GM23248 (cell line): ENCODE measurements around the gene ELMO3. TPM values are rescaled to one million over a fixed set of nuclear protein-coding genes. Genes with fewer than 3 reads are reported as not detected.

Experiments
- DNase-seq: peaks from one replicate; pipeline ENCODE4 v3.0.0-alpha.2; 2015
- H2AFZ ChIP-seq: fragments of 200-600 bp; sonication (generic); 2 replicates; pipeline ENCODE4 v1.6.1; 2016; ENCODE audit warnings: antibody characterized with exemption
- H3F3A ChIP-seq: fragments of 200-600 bp; sonication (generic); 2 replicates; pipeline ENCODE4 v1.6.1; 2016; ENCODE audit warnings: mild to moderate bottlenecking, antibody characterized with exemption, mixed run types; ENCODE audit not compliant: insufficient read depth
- H3K27ac ChIP-seq: fragments of 200-600 bp; sonication (generic); 2 replicates; pipeline ENCODE4 v1.5.1; 2016; ENCODE audit warnings: mild to moderate bottlenecking
- H3K27me3 ChIP-seq: fragments of 200-600 bp; sonication (generic); replicated peaks from 2 replicates; pipeline ENCODE4 v1.6.1; 2016; ENCODE audit warnings: mild to moderate bottlenecking; ENCODE audit not compliant: insufficient read depth
- H3K36me3 ChIP-seq: fragments of 200-600 bp; sonication (generic); 2 replicates; pipeline ENCODE4 v1.6.1; 2016; ENCODE audit warnings: low read depth, mild to moderate bottlenecking
- H3K4me1 ChIP-seq: fragments of 200-600 bp; sonication (generic); 2 replicates; pipeline ENCODE4 v1.6.1; 2016; ENCODE audit warnings: mild to moderate bottlenecking; ENCODE audit not compliant: insufficient read depth
- H3K4me2 ChIP-seq: fragments of 200-600 bp; sonication (generic); one replicate; pipeline ENCODE4 v1.6.1; 2016; ENCODE audit warnings: mild to moderate bottlenecking; ENCODE audit not compliant: unreplicated experiment
- H3K4me3 ChIP-seq: fragments of 200-600 bp; sonication (generic); 2 replicates; pipeline ENCODE4 v1.5.1; 2016; ENCODE audit warnings: mild to moderate bottlenecking
- H3K79me2 ChIP-seq: fragments of 200-600 bp; sonication (generic); 2 replicates; pipeline ENCODE4 v1.6.1; 2016; ENCODE audit warnings: mild to moderate bottlenecking; ENCODE audit not compliant: insufficient read depth
- H3K9ac ChIP-seq: fragments of 200-600 bp; sonication (generic); 2 replicates; pipeline ENCODE4 v1.6.1; 2016; ENCODE audit warnings: mild to moderate bottlenecking
- H3K9me2 ChIP-seq: fragments of 200-600 bp; sonication (generic); 2 replicates; pipeline ENCODE4 v1.6.1; 2016; ENCODE audit warnings: mixed run types, mild to moderate bottlenecking, moderate library complexity; ENCODE audit not compliant: insufficient read depth
- H3K9me3 ChIP-seq: fragments of 200-600 bp; sonication (generic); one replicate; pipeline ENCODE4 v1.6.1; 2017; ENCODE audit warnings: low read depth
- H4K20me1 ChIP-seq: fragments of 200-600 bp; sonication (generic); 2 replicates; pipeline ENCODE4 v1.6.0; 2016; ENCODE audit not compliant: insufficient read depth
- EZH2 ChIP-seq: fragments of 200-600 bp; sonication (generic); IDR thresholded peaks from 2 replicates; pipeline ENCODE4 v1.6.1; 2018; ENCODE audit warnings: antibody characterized with exemption, mild to moderate bottlenecking; ENCODE audit not compliant: insufficient read depth, poor library complexity, severe bottlenecking
- EZH2phosphoT487 ChIP-seq: fragments of 200-600 bp; sonication (generic); IDR thresholded peaks from 2 replicates; pipeline ENCODE4 v1.6.1; 2018; ENCODE audit warnings: antibody characterized with exemption, moderate library complexity, mild to moderate bottlenecking, low read depth; ENCODE audit not compliant: insufficient read depth
- WGBS, 2 experiments: methylation state at CpG; one replicate each; pipeline ENCODE4 v1.1.6; 2015 to 2017; ENCODE audit warnings: low lambda C conversion rate in 2 of 2, low coverage in 1 of 2; ENCODE audit errors: missing lambda C conversion rate in 2 of 2; 5-methylcytosine and 5-hydroxymethylcytosine counted together
- in situ Hi-C: fragments of 300-500 bp; cut with MboI; formaldehyde crosslinking; loops from 2 replicates; pipeline ENCODE4 v1.15.0; 2020
- polyA plus RNA-seq: library from polyadenylated mRNA; unstranded; fragments of >200 nt; fragmentation: Nextera tagmentation; extraction: Ambion mirVana; gene quantifications from 2 replicates; pipeline ENCODE4 v1.2.1, GENCODE V29; 2016
- total RNA-seq: library from RNA; depleted of rRNA; stranded (reverse); fragments of >200 nt; shearing (Covaris generic); gene quantifications from 2 replicates; pipeline ENCODE4 v1.2.3, GENCODE V29; 2014

The ELMO3 gene
- total and polyA plus RNA-seq, 2 experiments from 2014 or later, result 1.5 TPM; not detected in 1

- Histone ChIP-seq H3K27ac (no peak overlapping the region), H3K27me3 (no peaks in the 10 kb centered on the region), H3K9me3 (no peaks in the 10 kb centered on the region), H3K79me2 (0 out of 2 replicates have a peak, but pooled peaks cover 4% of the 10 kb centered on the region), H4K20me1 (no peaks in the 10 kb centered on the region), H2AFZ (no peak overlapping the region), H3K9me2 (no peaks in the 10 kb centered on the region), H3K36me3 (no peaks in the 10 kb centered on the region), H3K9ac (no peak overlapping the region), H3K4me1 (no peaks in the 10 kb centered on the region), H3K4me3 (no peak overlapping the region), H3F3A (peaks cover 5% of the 10 kb centered on the region; the same call in 1 of the 2 replicates), H3K4me2 (no peak overlapping the region)
- 83 to 89% methylated on average over 92 to 99 of the region's 99 CpGs for WGBS, 2 experiments
- no peak for DNase-seq
- TF ChIP-seq EZH2, result no peak
- no peak for TF ChIP-seq EZH2phosphoT487
- in situ Hi-C loops, result loop anchor here (25.0 kb wide), 1 partner anchor 201 kb away; the partner anchor contains the start of gene CES3
Measured at GRCh38 chr16:67163164-67163998, 35.5 kb upstream of the ELMO3 start.

GRCh38 chr16:67163999-67164558 is 34.9 kb upstream of the ELMO3 start:
- no peaks in the 10 kb centered on the region for H3K9me3 ChIP-seq
- H3K79me2 ChIP-seq, result 0 out of 2 replicates have a peak, but pooled peaks cover 4% of the 10 kb centered on the region
- DNase-seq, result no peak
- 16 to 22% methylated on average over 12 to 33 of the region's 34 CpGs for WGBS, 2 experiments
- no peak overlapping the region for H2AFZ ChIP-seq
- no peak overlapping the region for H3K9ac ChIP-seq
- no peaks in the 10 kb centered on the region for H3K36me3 ChIP-seq
- H3K27ac ChIP-seq, result no peak overlapping the region
- TF ChIP-seq EZH2 (no peak), EZH2phosphoT487 (no peak)
- H4K20me1 ChIP-seq, result no peaks in the 10 kb centered on the region
- no peak overlapping the region for H3K4me3 ChIP-seq
- no peaks in the 10 kb centered on the region for H3K9me2 ChIP-seq
- no peaks in the 10 kb centered on the region for H3K4me1 ChIP-seq
- H3F3A ChIP-seq, result no peaks in the 10 kb centered on the region
- H3K4me2 ChIP-seq, result no peak overlapping the region
- in situ Hi-C loops, result loop anchor here (25.0 kb wide), 1 partner anchor 202 kb away; the partner anchor contains the start of gene CES3
- no peaks in the 10 kb centered on the region for H3K27me3 ChIP-seq

GRCh38 chr16:67164599-67165061 is 34.3 kb upstream of the ELMO3 start, which contains the start of gene HSF4:
HSF4 (plus strand) TSS chr16:67164745; CDS start chr16:67164812, 67 bp downstream.
- Histone ChIP-seq H3F3A (no peaks in the 10 kb centered on the region), H3K9me2 (no peaks in the 10 kb centered on the region), H3K27me3 (no peaks in the 10 kb centered on the region), H3K4me1 (no peaks in the 10 kb centered on the region), H3K9ac (peak within 1 kb of the TSS; percentile 21; the same call in 1 of the 2 replicates), H3K36me3 (no peaks in the 10 kb centered on the region), H3K4me3 (peak within 1 kb of the TSS; percentile 49), H3K9me3 (no peaks in the 10 kb centered on the region), H3K27ac (no peak within 1 kb of the TSS), H4K20me1 (no peaks in the 10 kb centered on the region), H3K79me2 (0 out of 2 replicates have a peak, but pooled peaks cover 4% of the 10 kb centered on the region), H3K4me2 (peak within 1 kb of the TSS; percentile 69), H2AFZ (0 out of 2 replicates have a peak within 1 kb of the TSS, but pooled peaks have one; percentile 50)
- peak; percentile 78 for DNase-seq
- in situ Hi-C loops, result loop anchor here (25.0 kb wide), 1 partner anchor 202 kb away; the partner anchor contains the start of gene CES3
- WGBS, 2 experiments, result 6 to 10% methylated on average over 11 to 41 of the region's 41 CpGs
- TF ChIP-seq EZH2, result no peak
- no peak for TF ChIP-seq EZH2phosphoT487
